RWPE2 (cell line): ENCODE results near the gene NR4A2.

Experiments
- ATAC-seq: fragments of 200-7000 bp; cut with Tn5 transposase; 3 replicates; pipeline ENCODE4 v1.9.1; 2021; ENCODE audit warnings: low read depth
- DNase-seq: peaks from one replicate; pipeline ENCODE4 v3.0.0-alpha.2; 2020; ENCODE audit warnings: low spot score
- H3K27ac ChIP-seq: fragments of 450-650 bp; 2 replicates; pipeline ENCODE4 v1.5.1; 2017; ENCODE audit warnings: mild to moderate bottlenecking; ENCODE audit not compliant: poor library complexity, severe bottlenecking
- H3K27me3 ChIP-seq: fragments of 250-450 bp; sonication (Bioruptor Pico); 2 replicates; pipeline ENCODE4 v1.5.1; 2021; ENCODE audit warnings: mild to moderate bottlenecking, moderate library complexity; ENCODE audit not compliant: insufficient read depth, poor library complexity, severe bottlenecking
- H3K36me3 ChIP-seq: fragments of 250-450 bp; sonication (Bioruptor Pico); 2 replicates; pipeline ENCODE4 v1.5.1; 2020; ENCODE audit warnings: low read depth, mild to moderate bottlenecking, moderate library complexity
- H3K4me1 ChIP-seq: fragments of 250-450 bp; sonication (Bioruptor Pico); 2 replicates; pipeline ENCODE4 v1.5.1; 2021; ENCODE audit warnings: mild to moderate bottlenecking, moderate library complexity; ENCODE audit not compliant: insufficient read depth, poor library complexity, severe bottlenecking
- H3K4me3 ChIP-seq: fragments of 250-450 bp; sonication (Bioruptor Pico); 2 replicates; pipeline ENCODE4 v1.5.1; 2021; ENCODE audit warnings: mild to moderate bottlenecking, moderate library complexity; ENCODE audit not compliant: severe bottlenecking
- H3K9me3 ChIP-seq: fragments of 250-450 bp; sonication (Bioruptor Pico); 2 replicates; pipeline ENCODE4 v1.5.1; 2021; ENCODE audit warnings: mild to moderate bottlenecking, moderate library complexity; ENCODE audit not compliant: severe bottlenecking
- TF ChIP-seq, protein P1 (sequence below): fragments of 450-650 bp; IDR thresholded peaks from one replicate; pipeline ENCODE4 v1.5.1; 2017; ENCODE audit warnings: mild to moderate bottlenecking, moderate library complexity; ENCODE audit not compliant: poor library complexity, severe bottlenecking

Gene NR4A2

DNA sequence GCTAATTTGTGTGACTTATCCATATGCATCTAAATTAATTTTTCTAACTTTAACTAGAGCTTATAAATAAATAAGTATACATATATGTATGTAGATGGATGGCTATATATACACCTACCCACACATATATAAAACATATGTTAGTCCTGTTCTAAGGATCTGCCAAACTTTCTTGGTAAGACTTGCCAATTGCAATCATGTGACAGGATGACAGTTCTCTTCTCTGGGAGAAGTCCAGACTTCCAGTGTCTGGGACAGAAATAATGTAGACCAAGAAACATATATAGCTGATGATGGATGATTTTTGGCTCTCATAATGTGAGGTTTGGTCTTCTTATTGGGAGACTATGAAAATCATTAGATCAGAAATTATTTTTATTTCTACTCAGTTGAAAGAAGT, 30.6 kb upstream of the NR4A2 start:
- Histone ChIP-seq H3K36me3 (no peaks in the 10 kb centered on the region), H3K27me3 (no peaks in the 10 kb centered on the region), H3K27ac (no peak overlapping the region), H3K9me3 (no peaks in the 10 kb centered on the region), H3K4me3 (no peak overlapping the region), H3K4me1 (no peaks in the 10 kb centered on the region)
- DNase-seq (no peak), ATAC-seq (no peak)
- TF ChIP-seq, protein P1, sequence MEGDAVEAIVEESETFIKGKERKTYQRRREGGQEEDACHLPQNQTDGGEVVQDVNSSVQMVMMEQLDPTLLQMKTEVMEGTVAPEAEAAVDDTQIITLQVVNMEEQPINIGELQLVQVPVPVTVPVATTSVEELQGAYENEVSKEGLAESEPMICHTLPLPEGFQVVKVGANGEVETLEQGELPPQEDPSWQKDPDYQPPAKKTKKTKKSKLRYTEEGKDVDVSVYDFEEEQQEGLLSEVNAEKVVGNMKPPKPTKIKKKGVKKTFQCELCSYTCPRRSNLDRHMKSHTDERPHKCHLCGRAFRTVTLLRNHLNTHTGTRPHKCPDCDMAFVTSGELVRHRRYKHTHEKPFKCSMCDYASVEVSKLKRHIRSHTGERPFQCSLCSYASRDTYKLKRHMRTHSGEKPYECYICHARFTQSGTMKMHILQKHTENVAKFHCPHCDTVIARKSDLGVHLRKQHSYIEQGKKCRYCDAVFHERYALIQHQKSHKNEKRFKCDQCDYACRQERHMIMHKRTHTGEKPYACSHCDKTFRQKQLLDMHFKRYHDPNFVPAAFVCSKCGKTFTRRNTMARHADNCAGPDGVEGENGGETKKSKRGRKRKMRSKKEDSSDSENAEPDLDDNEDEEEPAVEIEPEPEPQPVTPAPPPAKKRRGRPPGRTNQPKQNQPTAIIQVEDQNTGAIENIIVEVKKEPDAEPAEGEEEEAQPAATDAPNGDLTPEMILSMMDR, result no peak

DNA sequence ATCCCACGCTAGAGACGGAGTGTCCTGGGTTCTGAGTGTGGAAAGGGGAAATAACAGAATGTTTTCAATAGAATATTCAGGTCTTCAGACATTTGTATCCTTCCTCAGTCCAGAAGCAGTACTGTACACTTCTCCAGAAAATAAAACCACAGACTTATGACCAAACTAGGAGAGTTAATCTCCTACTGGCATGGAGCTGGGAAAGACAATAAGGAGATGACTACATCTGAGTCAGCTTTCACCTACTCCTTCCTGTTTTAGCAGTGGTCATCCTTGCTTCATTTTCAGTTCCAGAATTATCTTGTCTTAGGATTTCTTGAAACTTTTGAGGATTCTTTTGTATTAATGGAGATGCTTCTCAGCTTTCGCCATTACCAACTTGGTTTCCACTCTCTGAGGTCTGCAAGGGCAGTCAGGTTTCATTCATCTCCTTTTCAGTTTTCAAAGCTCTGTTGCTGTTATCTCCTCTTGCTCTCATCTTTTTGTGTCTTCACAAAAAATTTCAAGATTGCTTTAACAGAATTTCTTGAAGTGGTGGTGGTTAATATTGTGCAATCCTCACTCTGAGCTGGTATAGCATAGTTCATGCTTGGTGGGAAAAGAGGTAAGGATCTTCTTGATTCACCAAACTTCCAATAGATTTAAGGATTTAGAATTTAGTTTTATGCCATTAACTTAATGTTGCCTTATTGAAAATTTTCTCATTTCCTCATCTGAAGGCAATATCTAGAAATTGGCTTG, 23.7 kb upstream of the NR4A2 start:
- TF ChIP-seq, protein P1, result no peak
- DNase-seq (no peak), ATAC-seq (peak; percentile 98)
- H3K4me3 ChIP-seq, result no peak overlapping the region
- H3K27ac ChIP-seq, result peak overlapping the region; percentile 34
- H3K4me1 ChIP-seq, result peaks cover 8% of the 10 kb centered on the region
- no peaks in the 10 kb centered on the region for H3K27me3 ChIP-seq
- H3K9me3 ChIP-seq, result no peaks in the 10 kb centered on the region
- H3K36me3 ChIP-seq, result no peaks in the 10 kb centered on the region

DNA sequence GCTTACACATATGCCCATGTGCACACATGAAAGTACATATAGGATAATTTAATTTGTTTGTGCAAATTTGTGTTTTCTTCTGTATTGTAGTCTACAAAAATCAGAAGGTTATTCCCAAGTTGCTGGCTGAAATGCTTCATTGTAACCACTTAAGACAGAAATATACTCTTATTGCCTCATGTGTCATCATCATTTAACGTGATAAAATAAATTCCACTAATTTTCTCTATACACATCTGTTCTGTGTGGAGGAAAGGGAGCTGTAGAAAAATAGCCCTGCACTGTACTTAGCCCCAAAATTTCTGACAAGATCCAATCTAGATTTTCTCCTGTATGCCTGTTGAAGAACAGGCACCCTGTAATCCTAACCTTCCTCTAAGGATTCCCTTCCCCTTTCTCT, 20.4 kb upstream of the NR4A2 start:
- Histone ChIP-seq H3K4me3 (no peak overlapping the region), H3K9me3 (no peaks in the 10 kb centered on the region), H3K4me1 (peaks cover 8% of the 10 kb centered on the region), H3K27me3 (no peaks in the 10 kb centered on the region), H3K36me3 (no peaks in the 10 kb centered on the region), H3K27ac (no peak overlapping the region)
- TF ChIP-seq, protein P1, result no peak
- ATAC-seq, result no peak
- DNase-seq, result no peak

GRCh38 chr2:156350374-156351142, 18.0 kb upstream of the NR4A2 start:
- TF ChIP-seq, protein P1, result no peak
- ATAC-seq, result no peak
- H3K27ac ChIP-seq, result no peak overlapping the region

DNA sequence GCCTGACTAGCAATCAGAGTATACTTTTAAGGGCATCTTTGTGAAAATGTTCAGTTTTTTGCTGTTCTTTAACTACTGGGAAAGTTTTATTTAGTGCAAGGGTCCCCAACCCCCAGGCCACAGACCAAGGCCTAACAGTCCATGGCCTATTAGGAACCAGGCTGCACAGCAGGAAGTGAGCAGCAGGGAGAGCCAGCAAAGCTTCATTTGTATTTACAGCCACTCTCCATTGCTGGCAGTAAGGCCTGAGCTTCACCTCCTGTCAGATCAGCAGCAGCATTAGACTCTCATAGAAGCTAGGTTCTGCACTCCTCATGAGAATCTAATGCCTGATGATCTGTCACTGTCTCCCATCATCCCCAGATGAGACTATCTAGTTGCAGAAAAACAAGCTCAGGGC, 17.1 kb upstream of the NR4A2 start:
- H3K27me3 ChIP-seq, result no peaks in the 10 kb centered on the region
- no peak overlapping the region for H3K4me3 ChIP-seq
- no peak overlapping the region for H3K27ac ChIP-seq
- no peaks in the 10 kb centered on the region for H3K4me1 ChIP-seq
- no peaks in the 10 kb centered on the region for H3K9me3 ChIP-seq
- no peak for DNase-seq
- ATAC-seq, result no peak
- TF ChIP-seq, protein P1, result no peak
- H3K36me3 ChIP-seq, result no peaks in the 10 kb centered on the region

More at GRCh38 chr2:156350374-156351142, 18.0 kb upstream of the NR4A2 start:
- no peaks in the 10 kb centered on the region for H3K4me1 ChIP-seq
- no peak for DNase-seq
- H3K4me3 ChIP-seq, result no peak overlapping the region
- no peaks in the 10 kb centered on the region for H3K27me3 ChIP-seq
- no peaks in the 10 kb centered on the region for H3K36me3 ChIP-seq
- no peaks in the 10 kb centered on the region for H3K9me3 ChIP-seq
